Fibroblast of peridontal ligament (primary cell): ENCODE data around the gene ZSWIM6.
A peak's percentile ranks its signal among the peaks of the same experiment; 100 is the strongest.

Experiments used
- DNase-seq: peaks from one replicate; pipeline ENCODE4 v3.0.0-alpha.2; 2010; ENCODE audit errors: extremely low read depth

The ZSWIM6 gene

DNA sequence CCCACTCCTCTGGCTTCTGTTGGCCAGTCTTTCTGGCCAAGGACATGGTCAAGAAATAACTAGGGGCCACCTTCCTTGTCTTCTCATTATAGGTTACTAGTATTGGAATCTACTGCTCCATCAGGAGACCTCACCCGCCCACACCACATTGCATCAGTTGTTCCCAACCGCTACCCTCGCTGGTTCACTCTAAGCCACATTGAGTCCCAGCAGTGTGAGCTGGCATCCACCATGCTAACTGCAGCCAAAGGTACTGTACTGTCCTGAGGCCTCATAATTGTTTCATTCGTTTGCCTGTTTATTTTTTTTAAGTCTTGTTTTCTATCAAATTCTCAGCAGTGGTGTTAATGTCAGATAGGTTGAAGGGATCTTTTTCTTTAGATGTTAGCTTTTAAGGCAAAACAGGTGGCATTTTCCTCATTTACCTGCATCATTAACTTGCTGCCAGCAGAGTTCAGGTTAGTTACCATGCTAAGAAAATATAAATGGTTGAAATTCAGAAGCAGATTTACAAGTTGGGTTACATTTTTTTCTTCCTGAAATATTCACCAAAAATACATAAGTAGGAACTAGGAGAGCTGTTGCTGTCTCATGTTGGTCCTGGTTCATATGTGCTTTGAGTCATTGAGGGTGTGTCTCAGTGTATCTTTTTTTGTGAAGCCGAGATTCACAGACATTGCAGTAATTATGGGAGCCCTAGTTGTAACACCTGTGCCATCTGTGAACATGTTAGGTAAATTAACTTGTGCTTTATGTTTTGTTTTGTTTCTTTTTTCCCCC, 206.9 kb downstream of the ZSWIM6 start:
- DNase-seq = no peak

DNA sequence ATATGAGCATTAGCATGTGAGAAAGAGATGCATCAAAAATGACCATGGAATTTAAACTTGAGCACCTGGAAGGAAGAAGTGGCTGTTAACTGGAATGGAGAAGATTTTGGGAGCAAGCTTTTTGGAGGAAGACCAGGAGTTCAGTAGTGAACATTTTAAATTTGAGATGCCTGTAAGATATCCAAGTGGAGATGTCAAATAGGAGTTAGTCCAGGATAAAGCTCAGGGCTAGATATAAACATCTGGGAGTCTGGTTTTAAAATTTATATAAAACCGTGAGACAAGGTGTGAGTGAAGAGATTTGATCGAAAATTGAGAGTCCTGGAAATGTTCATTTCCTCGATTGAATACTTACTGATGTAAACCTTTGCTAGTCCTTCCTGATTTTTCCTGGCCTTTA, 217.5 kb downstream of the ZSWIM6 start:
- DNase-seq = no peak

DNA sequence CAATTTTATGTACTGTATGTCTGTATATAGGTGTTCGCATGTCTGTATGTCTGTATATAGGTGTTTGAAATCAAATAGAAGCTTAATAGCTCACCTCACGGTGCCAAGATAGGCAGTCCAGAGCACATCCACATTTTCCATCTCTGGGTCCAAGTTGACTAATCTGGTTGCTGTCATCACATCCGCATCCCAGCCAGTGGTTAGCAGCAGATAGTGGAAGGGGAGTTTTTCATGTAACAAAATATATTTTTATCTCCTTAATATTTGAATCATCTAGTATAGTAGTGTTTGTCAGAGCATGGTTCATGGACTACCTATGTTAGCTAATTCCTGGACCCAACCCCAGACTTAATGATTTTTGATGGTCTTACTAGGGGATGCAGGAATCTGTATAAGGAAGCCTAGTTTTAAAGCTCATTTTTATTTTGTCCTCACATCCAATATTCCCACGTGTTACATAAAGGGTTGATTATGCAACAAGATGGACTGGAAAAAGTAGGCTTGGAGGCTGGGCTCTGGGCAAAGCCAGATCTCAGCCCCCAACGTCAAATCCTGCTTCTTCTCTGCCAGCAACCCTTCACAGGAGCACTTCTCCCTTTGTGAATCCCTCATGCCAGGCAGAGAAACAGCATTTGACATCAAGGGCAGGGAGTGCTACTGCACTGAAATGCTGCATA, 219.7 kb downstream of the ZSWIM6 start:
- DNase-seq = no peak

DNA sequence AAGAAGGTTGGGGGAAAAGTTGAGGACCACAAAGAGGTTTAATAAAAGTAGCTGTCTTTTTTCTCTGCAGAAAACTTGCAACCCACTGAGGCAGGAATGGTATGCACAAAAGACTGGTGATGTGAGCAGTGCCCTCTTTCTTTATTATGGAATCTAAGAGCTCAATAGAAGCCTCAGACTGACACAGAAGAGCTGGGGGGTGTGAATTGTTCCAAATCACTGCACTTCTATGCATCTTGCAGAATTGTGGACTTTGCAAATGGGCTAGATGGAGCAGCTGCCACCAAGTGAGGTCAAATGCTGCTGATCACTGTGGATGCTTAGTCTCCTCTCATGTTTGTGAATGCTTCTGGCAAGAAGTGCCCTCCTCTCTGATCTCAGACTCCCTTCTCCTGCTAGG, 227.1 kb downstream of the ZSWIM6 start:
- no peak for DNase-seq

DNA sequence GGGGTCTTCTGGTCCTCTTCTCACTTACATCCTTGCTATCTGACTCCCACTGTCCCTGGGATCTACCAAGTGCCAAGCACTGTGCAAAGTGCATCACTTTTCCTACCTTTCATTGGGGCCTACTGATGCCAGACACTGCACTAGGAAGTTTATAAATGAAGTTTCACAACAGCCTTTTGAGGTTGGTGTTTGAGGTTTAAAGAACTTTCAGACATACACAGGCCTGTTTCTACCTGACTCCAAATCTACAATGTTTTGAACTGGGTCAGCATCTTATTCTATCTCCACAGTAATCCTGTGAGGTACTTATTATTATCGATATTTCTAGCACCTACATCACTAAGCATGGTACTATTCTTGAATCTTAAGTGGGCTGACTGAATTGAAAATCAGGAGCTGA, 227.7 kb downstream of the ZSWIM6 start:
- no peak for DNase-seq

DNA sequence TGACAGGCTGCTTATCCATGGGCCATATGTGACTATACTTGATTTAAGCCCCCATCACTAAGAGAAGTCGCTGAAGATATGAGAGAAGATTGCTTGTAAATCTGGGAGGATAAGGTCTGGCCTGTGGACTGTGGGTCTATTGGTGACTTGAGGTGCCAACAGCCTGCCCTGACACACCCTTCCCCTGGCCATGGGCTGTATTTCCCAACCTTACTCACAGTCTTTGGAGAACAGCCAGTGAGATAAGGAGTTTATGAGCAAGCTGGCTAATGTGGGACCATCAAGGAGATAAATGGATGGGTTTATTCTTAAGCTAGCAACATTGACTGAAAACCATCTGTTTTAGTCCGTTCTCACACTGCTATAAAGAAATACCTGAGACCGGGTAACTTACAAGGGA, 231.3 kb downstream of the ZSWIM6 start:
- DNase-seq = no peak

DNA sequence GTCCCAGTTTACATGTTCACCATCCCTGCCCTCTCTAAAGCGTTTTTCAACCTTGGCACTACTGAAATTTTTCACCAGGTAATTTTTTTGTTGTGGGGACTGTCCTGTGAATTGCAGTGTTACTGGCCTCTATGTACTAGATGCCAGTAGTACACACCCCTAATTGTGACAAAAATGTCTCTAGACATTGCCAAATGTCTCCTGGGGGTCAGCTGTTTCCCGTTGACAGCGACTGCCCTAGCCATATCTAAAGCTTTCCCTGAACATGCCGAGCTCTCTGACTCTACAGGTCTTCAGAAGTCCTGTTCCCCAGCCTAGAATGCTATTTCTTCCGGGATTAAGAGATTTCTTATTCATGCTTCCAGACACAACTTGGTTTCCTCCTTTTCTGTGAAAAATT, 235.3 kb downstream of the ZSWIM6 start:
- no peak for DNase-seq

DNA sequence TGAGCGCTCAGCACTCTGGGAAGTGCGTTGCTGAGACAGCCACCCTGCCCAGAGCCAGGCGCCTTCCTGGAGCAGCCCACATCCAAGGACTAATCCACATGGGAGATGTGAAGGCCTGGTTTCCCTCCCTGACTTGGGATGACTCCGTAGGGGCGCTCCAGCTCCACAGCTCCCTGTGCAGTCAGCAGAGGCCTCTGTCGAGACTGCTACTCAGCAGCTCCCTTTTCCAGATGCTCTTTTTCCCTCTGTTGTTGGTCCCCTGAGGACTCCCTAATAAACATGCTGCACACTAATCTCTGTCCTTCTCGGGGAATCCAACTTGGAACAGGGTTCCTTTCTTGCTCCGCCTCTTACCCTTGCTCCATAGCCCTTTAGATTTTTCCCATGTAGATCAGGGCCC, 237.3 kb downstream of the ZSWIM6 start:
- no peak for DNase-seq

DNA sequence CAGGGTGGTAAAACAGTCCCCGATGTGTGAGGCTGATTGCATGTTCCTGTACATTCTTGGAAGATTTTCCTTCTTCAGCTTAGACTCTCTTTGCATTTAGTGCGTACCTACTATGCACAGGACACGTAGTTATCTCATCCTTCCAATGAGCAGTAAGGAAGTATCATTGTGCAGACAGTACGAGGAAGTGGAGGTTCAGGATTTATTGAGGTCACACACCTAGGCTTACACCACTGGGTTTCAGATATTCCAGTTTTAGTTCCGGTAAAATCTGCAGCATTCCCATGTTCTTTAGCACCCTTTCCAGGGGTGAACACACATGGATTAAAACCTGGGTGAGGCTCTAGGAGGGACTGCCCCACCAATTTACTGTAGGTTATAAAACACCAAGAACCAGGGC, 238.7 kb downstream of the ZSWIM6 start:
- no peak for DNase-seq

DNA sequence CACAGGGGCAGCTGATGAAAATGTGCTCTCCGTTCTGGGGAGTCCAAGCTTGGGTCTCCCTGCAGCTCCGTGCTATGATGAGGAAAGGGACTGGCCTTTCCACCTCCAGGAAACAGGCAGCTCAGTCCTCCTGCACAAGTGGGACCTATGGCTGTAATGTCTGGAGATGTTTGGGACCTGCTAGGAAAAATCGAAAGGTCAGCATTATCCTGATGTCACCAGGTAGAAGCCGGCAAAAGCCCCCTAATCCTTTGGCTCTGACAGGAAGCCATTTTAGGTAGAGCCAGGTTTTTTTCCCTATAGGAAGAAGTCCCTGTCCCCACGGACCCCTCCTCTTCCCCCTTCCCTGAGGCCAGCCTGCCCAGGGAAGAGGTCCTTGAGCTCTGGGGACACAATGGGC, 240.9 kb downstream of the ZSWIM6 start:
- no peak for DNase-seq

DNA sequence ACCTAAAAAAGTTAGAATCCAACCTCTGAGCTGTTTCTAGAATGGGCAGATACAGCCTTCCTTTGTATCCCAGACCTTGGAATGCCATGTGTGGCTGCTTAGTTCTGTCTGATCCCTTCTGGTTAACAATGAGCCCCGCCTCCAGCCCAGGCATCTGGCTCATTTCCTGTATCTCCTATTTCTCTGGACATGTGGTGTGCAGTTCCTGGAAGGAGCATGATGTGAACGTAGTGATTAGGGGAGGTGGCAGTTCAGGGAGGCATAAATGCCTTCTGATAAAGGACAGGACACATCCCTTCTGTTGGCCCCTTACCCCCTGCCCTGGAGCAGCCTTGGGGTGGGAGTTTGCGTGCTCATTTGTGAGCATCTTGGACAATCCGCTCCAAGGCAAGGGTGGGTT, 243.0 kb downstream of the ZSWIM6 start:
- peak; percentile 69 for DNase-seq

DNA sequence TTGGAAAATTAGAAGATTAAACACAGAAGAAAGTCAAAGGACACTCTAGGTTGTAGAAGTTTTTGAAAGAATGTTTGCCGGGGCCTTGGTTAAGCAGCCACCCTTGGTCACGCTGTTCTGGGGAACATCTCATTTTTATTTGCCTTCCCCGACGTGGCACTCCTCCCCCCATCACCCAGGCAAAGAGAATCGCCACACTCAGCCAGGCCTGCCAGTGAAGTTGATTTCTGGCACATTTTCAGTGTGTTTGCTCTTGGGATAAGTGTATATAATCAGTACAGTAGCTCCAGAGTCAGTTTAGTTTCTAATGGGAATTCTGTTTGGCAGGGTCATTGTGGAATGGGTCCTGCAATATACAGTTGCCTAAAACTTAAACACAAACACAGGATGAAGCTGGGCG, 243.5 kb downstream of the ZSWIM6 start:
- no peak for DNase-seq

DNA sequence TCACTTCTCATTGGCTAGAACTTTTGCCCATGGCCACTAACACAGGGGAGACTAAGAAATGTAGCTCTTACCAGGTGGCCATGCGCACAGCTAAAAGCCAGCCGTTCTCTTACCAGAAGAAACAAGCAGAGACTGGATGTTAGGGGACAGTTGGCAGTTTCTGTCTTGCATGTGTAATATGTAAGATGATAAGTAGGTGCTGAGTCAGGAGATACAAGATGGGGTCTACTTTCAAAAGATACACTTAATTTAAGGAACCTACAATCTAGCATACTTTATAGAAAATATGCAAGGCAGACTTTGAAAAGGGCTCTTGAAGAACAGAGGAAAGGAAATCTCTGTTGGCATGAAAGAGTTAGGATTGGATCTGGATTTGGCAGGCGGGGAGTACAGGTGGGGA, 244.5 kb downstream of the ZSWIM6 start:
- DNase-seq = no peak

DNA sequence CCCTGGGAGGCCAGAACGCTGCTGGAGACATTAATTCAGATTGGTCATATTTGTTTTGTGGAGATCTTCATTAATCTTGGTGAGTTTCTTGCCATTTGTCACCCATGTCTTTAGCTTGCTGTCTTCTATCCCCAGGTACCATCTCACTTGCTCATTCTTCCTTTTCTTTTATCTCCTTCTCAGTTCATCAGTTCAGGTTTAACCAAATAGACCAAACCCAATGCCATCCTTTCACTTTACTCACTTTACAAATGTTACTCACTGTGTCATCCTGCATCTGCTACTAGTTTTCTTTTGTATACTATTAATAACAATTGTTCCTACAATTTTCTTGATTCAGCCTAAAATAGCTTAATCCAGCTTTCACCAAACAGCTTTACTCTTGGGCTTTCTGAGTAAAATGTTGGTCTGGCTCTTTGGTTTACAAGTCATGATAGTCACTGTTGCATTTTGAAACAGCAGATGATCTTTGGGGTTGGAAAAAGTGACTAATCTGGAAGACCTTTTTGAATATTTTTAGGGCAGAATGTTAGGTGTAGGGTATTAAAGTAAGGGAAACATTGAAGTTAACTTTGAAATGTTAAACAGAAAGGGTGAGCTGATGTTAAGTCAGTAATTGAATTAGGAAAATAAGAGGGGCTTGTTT, 246.9 kb downstream of the ZSWIM6 start:
- DNase-seq = no peak

DNA sequence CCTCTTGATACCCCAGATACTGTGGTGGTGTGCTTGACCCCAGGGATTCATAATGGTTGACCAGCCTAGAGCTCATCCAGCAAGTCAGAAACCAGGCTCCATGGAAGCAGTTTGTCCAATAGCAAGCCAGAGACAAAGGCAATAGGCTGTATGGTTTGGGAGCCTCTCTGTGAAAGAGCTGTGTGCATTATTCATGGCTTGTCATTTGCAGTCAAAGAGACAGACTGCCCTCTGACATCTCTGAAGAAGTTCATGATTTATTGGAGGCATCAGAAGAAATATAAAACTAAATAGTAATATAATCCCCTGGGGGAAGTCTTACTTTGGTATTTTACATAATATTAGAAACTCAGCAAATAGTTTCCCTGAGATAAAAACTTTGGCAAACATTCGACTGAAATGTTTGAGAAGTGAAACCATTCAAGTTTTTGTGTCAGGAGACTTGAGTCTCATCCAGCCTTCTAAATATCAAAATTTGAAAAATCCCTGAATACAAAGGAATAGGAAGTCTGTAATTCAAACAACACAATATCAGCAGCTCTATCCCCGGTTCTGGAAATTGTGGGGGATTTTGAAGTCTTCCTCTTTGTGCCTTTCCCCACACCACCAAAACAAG, 250.3 kb downstream of the ZSWIM6 start:
- DNase-seq = no peak

DNA sequence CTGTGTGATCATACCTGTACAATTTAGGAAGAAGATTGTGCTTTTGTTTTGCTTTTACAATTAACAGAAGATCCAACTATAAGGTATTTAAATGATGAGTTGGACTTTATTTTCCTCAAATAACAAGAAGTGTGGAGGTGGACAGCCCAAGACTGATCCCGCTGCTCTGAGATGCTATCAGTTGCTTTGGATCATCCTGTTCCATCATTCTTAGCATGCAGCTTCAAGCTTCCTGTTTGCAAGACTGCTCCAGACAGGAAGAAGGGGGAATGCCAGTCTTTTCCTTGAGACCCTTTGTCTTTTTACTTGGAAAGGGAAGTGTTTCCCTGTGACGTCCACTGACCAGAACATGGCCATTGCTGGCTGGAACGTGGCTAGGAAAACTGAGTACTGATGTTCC, 250.8 kb downstream of the ZSWIM6 start:
- no peak for DNase-seq

DNA sequence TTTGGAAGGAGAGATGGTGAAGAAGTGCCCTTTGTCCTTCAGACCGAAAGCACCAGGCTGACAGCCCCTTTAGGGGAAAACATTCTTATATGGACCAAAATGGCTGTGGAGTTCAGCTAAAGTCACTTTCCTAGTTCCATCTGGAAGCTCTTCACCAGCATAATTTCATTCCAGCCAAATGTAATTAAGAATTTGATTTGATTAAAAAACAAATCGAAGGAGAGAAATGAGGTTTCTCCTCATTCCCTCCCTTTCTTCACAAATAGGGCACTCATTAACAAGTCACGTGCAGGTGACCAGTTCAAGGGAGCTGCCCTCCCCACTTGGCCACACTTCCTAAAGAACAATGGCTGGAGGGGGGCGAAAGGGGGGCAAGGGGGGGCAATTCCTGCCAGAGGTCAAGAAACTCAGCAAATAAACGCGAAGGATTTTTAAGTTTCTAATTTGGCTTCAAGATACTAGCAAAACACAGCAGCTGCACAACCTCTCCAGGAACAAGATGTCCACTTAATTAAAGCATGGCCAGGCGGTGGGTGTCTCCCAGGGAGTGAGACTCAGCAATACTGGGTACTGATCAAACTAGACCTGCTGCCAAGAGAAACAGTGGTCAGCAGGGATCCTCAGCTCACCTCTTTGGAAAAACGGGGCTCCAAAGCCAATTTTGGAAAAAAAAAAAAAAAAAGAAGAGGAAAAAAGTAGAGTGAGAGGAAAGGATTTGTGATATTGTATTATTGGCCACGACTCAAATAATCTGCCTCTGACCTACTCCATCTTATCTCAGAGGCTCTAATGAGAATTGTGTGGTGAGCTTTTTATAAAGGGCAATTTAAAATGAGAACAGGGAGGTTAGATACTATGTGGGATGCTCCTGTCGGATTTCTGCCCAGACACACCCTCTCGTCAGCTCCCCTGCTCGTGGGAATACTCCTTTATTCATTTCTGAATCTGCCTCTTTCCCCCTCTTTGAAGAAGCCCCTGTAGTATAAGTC, 254.3 kb downstream of the ZSWIM6 start:
- no peak for DNase-seq

DNA sequence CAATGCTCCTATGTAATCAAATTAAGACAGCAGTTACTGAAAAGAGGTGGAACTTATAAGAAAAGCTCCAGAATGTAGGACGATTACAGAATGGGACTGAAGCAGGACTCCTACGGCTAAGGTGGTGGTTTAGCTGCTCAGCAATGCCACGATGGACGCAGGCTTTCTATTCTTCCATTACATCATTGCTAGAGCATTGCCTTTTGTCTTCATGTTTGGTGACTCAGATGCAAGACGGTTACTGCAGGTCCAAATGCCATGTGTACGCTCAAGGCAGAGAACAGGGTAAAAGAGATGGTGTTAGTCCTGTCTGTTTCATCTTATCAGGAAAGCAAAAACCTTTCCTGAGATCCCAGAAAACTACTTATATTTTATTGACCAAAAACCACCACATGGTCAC, 255.1 kb downstream of the ZSWIM6 start:
- DNase-seq = no peak

DNA sequence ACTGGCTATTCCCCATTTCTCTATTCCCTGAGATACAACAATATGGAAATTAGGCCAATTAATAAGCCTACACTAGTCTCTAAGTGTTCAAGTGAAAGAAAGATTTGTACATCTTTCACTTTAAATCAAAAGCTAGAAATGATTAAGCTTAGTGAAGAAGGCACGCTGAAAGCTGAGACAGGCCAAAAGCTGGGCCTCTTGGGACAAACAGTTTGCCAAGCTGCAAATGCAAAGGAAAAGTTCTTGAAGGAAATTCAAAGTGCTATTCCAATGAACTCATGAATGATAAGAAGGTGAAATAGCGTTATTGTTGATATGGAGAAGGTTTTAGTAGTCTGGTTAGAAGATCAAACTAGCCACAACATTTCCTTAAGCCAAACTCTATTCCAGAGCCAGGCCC, 256.2 kb downstream of the ZSWIM6 start:
- DNase-seq = peak; percentile 45

DNA sequence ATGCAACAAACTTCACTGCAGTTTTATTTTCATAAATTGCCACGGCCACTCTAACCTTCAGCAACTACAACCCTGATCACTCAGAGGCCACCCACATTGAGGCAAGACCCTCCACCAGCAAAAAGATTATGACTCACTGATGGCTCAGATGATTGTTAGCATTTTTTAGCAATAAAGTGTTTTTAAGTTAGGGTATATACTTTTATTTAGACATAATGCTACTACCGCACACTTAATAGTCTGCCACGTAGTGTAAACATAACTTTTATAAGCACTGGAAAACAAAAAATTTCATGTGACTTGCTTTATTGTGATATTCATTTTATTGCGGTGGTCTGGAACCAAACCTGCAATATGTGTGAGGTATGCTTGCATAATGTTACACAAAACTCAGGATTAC, 257.9 kb downstream of the ZSWIM6 start:
- no peak for DNase-seq

DNA sequence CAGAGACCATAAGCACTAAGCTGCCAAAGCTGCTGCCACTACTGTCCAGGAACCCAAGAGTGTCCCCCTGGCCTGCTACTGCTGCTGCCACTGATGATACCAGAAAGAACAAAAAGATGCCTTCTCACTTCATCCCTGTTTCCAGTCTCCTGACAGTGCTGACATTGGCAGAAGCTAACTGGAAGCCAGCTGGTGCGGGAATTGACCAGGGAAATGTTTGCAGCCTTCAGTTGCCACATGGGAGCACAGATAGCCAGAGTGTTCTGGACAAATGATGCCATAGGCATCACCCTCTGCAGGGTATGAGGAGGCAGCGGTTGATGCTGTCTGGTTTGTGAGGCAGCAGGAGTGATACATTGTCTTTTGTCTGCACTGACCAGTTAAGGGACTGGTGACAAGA, 258.4 kb downstream of the ZSWIM6 start:
- DNase-seq = no peak

DNA sequence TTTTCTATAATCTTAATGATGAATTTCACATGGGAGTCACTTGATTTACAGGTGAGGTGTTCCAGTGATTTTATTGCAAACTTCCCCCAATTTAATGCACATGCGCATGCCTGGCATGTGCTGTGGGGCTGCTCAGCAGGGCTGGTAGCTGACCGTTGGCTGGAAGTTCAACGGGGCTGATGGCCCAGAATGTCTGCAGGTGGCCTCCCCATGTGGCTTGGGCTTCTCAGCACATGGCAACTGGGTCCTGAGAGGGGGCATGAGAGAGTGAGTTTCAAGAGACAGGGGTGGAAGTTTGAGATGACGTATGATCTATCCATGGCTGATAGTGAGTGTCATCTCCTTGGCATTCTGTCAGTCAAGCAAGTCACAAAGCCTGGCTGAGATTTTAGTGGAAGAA, 259.8 kb downstream of the ZSWIM6 start:
- DNase-seq = no peak
